HG03565 (cell line): Measurements from ENCODE around the gene ZPBP2.
"Not testable (repeated sequence)": the region's sequence is repeated elsewhere in the genome, so short reads cannot be mapped to it uniquely, and the experiment has no call there.

ENCODE experiments used
- ATAC-seq: cut with Tn5 transposase; IDR thresholded peaks from one replicate; pipeline ENCODE4 v1.9.1; 2021; ENCODE audit warnings: mild to moderate bottlenecking, moderate library complexity; ENCODE audit not compliant: unreplicated experiment

The ZPBP2 gene

DNA sequence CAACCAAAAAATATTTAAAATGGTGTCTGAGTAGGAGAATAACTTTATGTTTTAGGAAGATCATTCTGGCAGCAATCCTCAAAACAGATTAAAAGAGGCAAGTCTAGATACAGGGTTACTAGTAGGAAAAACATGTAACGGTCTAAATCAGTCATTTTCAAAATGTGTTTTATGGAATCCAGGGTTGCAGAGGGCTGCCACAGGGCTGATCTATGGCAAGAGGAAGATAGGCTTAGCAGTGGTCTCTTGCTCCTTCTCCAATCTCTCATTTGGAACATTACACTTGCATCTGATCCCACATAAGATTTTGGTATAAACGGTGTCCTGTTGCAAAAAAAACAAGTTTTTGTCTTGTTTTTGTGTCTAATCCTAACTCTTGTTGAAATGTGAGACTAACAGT is 13.1 kb upstream of the ZPBP2 start:
- no peak for ATAC-seq

- not testable (repeated sequence) for ATAC-seq
Observed at GRCh38 chr17:39855911-39856649, 11.9 kb upstream of the ZPBP2 start.

GRCh38 chr17:39861235-39861634 is 6.8 kb upstream of the ZPBP2 start:
- no peak for ATAC-seq

- ATAC-seq: no peak
Observed at GRCh38 chr17:39863244-39863917, 4.6 kb upstream of the ZPBP2 start.

GRCh38 chr17:39863918-39864746 is 3.9 kb upstream of the ZPBP2 start, which contains the start of gene IKZF3:
TSS of gene IKZF3 (minus strand) at chr17:39864312. CDS start at chr17:39864126, 186 bp downstream.
- ATAC-seq: peak; percentile 22

DNA sequence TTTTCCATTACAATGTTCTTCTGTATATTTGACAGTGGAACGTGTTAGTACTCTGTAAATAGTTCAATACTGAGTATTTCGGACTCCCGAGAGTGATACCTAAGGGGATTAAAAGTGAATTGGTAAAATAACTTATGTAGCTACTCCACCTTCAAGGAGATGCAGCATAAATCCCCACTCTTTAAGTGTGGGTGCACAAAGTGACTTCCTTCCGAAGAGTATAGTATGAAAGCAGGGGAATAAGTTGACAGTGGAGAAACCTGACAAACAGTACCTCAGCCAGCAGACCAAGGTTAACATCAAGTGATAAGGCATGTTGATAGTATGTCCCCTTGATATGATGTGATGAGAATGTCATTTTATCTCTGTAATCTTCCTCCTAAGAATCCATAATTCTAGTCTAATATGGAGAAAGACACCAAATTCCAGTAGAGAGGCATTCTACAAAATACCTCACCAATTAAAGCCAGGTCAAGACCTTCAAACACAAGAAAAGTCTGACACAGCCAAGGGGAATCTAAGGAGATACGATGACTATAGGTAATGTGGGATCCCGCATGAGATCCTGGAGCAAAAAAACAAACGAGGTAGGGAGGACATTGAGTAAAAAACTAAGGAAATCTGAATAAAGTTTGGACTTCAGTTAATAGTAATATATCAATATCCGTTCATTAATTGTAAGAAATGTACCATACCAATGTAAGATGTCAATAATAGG is 1.8 kb upstream of the ZPBP2 start:
- no peak for ATAC-seq

DNA sequence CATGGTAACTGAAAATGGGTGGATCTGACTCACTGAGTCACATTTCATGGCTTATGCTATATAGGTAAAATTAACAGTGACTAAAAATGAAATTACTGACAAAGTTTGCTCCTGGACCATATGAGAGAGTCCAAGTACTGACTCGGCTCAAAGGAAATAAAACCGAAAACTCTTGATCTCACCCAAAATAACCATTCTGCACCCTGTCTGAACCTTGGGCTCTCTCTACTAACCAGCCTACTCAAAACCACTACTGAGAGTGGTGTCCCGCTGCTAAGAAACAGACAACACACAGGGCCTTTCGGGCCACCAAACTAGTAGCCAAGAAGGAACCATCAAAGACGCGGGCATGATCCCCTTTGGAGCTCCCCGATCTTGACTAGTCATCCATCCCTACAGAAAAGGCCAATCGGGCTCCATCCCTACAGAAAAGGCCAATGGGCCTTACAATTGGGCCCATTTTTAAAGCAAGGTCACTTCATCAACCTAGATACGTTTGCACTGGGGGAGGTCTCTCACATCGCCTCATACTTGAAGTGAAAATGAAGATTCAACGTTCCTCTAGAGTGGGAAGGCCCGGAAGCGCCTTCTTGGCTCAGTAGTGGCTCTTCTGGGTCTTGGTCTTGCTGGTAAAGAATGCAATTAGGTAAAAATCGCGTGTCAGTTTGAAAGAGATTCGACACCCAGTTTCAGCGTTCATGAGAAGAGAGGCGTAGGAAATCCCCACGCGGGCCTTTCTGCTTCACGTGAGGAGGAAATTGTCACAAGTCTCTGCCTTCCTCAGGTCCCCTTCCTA is 720 bp upstream of the ZPBP2 start:
- ATAC-seq: peak; percentile 44

GRCh38 chr17:39868554-39868942 is 546 bp downstream of the ZPBP2 start:
- ATAC-seq: no peak

DNA sequence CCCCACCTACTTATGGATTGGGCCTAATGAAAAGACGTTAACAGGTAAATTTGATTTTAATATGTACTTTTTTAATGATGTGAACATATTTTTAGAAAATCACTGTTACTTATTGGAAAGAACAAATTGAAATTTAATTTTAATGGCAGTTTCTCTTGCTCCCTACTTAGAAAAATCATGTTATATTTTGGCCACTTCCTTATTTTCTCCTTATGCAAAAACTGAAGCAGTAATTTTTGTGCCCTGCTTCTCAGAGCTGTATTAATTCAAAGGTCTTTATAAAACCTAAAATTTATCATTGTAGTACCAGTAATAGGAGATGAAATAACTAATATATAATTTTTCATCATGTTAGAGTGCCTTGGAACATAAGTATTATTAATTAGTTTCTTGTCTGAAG is 2.8 kb downstream of the ZPBP2 start:
- no peak for ATAC-seq

DNA sequence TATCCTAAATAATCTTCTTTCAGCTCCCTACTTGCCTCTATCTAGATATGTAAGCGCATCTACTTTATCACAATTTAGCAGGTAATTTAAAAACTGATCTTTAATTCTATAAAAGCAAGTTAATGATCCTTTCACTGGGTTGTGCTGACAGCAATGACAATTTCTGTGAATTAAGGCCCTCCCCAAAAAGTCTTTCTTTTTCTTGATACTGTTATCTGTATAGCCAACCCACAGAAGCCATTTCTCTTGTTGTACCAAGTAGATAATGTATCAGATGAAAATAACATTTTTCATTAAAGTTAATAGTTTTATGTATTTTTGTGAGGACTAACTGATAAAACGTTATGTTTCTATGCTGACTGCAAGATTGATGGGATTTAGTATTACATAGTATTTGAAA is 3.8 kb downstream of the ZPBP2 start:
- ATAC-seq: no peak

- no peak for ATAC-seq
Observed at GRCh38 chr17:39872751-39873150, 4.7 kb downstream of the ZPBP2 start.

- ATAC-seq: not testable (repeated sequence)
Observed at GRCh38 chr17:39886102-39886501, 18.1 kb downstream of the ZPBP2 start.

DNA sequence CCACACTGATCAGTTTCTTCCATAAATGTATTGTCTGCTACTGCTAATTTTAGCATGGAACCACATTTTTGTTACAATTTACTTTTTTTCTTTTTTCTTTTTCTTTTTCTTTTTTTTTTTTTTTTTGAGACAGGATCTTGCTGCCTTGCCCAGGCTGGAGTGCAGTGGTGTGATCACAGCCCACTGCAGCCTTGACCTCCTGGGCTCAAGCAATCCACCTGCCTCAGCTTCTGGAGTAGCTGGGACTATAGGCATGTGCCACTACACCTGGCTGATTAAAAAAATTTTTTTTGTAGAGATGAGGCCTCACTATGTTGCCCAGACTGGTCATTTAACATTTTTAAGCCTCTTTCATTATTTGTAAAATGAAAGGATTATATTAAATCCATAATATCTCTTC is 19.1 kb downstream of the ZPBP2 start:
- no peak for ATAC-seq

GRCh38 chr17:39889200-39889599 is 21.2 kb downstream of the ZPBP2 start:
- ATAC-seq: no peak

DNA sequence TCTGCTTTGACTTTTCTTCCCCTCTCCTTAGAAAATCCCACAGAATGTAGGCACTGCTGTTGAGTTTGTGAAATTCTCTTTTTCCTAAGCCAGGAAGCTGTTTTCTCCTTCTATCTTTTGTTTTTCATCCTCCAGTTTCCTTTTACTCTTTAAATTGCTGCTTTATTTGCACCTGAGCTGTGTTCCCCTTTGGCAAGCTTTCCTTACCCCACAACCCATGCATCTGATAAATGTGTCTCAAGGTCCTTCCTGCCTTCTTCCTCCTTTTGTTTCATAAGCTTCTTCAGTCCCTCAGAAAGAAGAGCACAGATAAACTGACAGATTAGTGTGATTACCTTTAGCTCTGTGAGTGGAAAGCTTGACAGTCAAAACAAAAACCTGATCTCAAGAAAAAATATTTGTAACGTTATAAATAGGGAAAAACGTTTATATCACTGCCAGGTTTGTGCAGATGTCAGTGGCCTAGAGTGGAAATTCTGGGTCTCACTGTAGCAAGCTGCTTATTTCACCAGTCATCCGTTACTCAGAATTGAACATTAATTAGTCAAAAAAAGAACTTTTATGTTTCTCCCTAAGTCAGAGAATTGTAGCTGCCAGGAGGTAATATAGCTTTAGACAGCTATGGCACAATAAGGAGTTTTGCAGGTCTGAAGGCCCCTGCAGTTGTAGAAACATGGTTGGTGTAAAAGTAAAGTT is 26.8 kb downstream of the ZPBP2 start:
- no peak for ATAC-seq

DNA sequence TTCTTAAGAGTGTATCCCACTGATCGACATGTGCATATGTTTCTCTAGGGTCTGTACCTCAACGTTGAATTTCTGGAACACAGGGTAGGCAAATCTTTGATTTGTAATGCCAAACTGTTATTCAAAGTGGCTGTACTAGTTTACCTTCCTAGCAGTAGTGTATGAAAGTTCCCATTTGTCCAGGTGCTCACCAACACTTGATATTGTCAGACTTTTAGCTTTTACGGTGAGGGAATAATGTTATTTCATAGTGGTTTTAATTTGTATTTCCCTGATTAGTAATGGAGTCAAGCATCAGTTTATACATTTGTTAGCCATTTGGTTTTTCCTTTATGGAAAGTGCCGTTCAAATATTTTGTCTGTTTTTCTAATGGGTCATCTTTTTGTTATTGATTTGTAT is 30.1 kb downstream of the ZPBP2 start:
- ATAC-seq: no peak

GRCh38 chr17:39899215-39899614 is 31.2 kb downstream of the ZPBP2 start:
- no peak for ATAC-seq

DNA sequence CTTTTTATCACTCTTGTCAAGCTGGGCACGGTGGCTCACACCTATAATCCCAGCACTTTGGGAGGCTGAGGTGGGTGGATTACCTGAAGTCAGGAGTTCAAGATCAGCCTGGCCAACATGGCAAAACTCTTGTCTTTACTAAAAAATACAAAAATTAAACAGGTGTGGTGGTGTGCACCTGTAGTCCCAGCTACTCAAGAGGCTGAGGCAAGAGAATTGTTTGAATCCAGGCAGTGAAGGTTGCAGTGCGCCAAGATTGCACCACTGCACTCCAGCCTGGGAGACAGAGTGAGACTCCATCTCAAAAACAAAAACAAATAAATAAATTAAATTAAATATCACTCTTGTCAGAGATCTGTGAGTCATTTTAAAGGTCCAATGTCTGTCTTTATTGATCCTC is 34.0 kb downstream of the ZPBP2 start:
- not testable (repeated sequence) for ATAC-seq

DNA sequence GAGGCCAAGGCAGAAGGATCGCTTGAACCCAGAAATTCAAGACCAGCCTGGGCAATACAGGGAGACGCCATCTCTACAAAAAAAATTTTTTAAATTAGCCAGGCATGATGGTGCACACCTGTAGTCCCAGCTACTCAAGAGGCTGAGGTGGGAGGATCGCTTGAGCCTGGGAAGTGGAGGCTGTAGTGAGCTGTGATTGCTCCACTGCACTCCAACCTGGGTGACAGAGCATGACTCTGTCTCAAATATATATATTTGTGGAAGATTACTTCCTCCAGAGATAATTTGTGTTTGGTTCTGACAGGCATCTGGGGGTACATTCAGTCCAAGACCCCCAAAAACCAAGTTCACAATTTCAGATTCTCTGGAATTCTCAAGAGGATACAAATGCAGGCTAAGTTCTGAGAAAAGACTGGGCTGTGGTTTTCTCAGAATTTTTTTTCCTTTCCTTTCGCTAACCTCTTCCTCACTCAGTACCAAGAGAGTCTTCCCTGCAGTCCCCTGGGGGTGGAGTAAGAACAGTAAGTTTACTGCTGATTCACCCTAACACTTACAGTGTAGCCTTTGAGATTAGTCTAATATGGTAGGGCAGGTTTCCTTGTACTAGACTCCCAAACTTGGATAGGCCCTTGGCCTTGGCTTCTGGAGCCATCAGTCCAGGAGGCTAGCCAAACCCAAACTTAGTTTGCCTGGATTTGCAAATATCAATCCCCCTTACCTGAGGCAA is 35.3 kb downstream of the ZPBP2 start:
- ATAC-seq: no peak
